Measurements from ENCODE around the gene OVOL3. TPM values are rescaled to one million over a fixed set of nuclear protein-coding genes. Genes with fewer than 3 reads are reported as not detected.

The OVOL3 gene
- total RNA-seq, 4 donors from 2014 or later = not detected

DNA sequence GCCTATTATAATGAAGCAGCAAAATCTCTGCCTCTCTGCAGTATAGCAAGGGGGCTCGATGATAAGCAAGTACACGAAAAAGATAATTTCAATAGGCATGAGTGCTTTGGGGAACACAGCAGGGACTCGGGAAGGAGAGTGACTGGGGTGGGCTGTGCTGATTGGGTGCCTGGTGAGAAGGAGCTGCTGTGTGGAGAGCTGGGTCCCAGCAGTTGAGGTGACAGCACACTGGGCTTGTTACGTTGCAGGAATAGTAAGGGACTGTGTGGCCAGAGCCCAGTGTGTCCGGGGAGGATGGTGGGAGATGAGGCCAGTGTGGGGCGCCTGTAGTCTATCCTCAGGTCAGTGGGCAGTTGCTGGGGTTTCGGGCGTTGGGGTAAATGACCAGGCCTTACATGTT, 38.9 kb upstream of the OVOL3 start:
- Histone ChIP-seq H3K27me3 (no peaks in the 10 kb centered on the region), H3K27ac (replicated peaks in 1 of 4) (no peak overlapping the region), H3K9me3 (no peaks in the 10 kb centered on the region), H3K36me3 (no peaks in the 10 kb centered on the region), H3K4me3 (no peak overlapping the region), H3K4me1 (no peaks in the 10 kb centered on the region)
- intact Hi-C loops (cut with DNase I) = no loop called here
- 94% methylated on average over 8 of the region's 8 CpGs for WGBS
- TF ChIP-seq, protein P1, sequence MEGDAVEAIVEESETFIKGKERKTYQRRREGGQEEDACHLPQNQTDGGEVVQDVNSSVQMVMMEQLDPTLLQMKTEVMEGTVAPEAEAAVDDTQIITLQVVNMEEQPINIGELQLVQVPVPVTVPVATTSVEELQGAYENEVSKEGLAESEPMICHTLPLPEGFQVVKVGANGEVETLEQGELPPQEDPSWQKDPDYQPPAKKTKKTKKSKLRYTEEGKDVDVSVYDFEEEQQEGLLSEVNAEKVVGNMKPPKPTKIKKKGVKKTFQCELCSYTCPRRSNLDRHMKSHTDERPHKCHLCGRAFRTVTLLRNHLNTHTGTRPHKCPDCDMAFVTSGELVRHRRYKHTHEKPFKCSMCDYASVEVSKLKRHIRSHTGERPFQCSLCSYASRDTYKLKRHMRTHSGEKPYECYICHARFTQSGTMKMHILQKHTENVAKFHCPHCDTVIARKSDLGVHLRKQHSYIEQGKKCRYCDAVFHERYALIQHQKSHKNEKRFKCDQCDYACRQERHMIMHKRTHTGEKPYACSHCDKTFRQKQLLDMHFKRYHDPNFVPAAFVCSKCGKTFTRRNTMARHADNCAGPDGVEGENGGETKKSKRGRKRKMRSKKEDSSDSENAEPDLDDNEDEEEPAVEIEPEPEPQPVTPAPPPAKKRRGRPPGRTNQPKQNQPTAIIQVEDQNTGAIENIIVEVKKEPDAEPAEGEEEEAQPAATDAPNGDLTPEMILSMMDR (IDR thresholded peaks at IDR 0.05) = no peak
- TF ChIP-seq POLR2AphosphoS5 (IDR thresholded peaks at IDR 0.05) = no peak
- no peak for TF ChIP-seq EP300 (IDR thresholded peaks at IDR 0.05)
- no peak for TF ChIP-seq POLR2A (IDR thresholded peaks at IDR 0.05; ENCODE audit: low read depth)
- DNase-seq (ENCODE audit: extremely low spot score) = no peak

DNA sequence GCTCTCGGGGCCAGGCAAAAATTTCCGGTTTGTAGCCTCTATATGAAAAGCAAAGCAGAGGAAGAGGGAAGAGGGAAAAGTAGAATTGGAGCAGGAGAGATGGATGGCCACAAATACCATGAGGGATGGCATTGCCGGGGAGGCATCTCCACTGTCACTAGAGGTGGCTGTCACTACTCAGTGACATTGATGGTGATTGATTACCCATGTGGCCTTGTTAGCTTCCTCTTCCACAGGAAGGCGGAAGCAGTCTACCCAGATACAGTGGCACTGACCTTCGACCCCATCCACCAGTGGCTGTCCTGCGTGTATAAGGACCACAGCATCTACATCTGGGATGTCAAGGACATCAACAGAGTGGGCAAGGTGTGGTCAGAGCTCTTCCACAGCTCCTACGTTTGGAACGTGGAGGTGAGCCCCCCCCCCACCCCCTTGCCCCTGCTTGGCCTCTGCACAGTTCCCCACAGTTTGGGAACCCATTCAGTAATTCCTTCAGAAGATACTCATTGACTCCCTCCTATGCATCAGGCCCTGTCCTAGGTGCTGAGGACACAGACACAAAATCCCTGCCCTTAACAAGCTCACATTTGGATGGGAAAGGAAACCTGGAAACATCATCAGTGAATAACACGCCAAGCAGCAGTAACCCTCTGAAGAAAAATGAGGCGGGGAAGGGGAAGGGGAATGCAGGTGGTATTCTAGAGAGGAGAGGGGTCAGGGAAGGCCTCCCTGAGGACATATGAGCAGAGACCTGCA, 37.6 kb upstream of the OVOL3 start:
- TF ChIP-seq EP300 (IDR thresholded peaks at IDR 0.05) (no peak), POLR2AphosphoS5 (IDR thresholded peaks at IDR 0.05) (no peak), POLR2A (IDR thresholded peaks at IDR 0.05; ENCODE audit: low read depth) (no peak)
- TF ChIP-seq, protein P1 (IDR thresholded peaks at IDR 0.05) = no peak
- DNase-seq (ENCODE audit: extremely low spot score) = no peak
- no peaks in the 10 kb centered on the region for H3K9me3 ChIP-seq
- no peak overlapping the region for H3K27ac ChIP-seq (replicated peaks in 1 of 4)
- no peaks in the 10 kb centered on the region for H3K27me3 ChIP-seq
- H3K4me1 ChIP-seq = no peaks in the 10 kb centered on the region
- no peak overlapping the region for H3K4me3 ChIP-seq
- WGBS = 85% methylated on average over 10 of the region's 10 CpGs
- intact Hi-C loops (cut with DNase I) = no loop called here
- no peaks in the 10 kb centered on the region for H3K36me3 ChIP-seq

DNA sequence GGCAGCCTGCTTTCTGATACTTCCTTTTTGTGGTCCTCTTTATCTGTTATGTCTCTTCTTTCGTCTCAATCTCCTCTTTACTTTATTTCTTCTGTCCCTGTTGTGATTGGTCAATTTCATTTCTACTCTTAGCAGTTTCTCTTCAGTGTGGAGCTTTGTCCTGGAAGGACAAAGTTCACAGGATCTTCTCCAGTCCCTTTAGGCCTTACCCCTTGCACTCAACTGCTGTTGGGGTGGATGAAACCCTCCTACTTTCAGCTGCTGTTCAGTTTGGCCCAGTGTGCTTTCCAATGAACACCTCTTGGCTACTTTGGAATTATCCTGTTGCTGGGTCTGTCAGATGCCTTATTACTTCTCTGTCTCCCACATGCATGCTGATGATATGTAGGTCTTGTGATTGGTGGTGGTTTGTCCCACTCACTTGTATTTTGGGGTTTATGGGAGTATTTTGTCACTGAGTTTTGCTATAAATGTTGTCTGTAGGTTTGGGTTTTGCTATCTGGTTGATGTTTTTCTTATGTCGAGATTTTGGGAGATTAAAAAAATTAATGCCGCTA, 31.5 kb upstream of the OVOL3 start:
- TF ChIP-seq POLR2A (IDR thresholded peaks at IDR 0.05; ENCODE audit: low read depth) (no peak), EP300 (IDR thresholded peaks at IDR 0.05) (no peak), POLR2AphosphoS5 (IDR thresholded peaks at IDR 0.05) (no peak)
- TF ChIP-seq, protein P1 (IDR thresholded peaks at IDR 0.05) = no peak
- intact Hi-C loops (cut with DNase I) = no loop called here
- no peaks in the 10 kb centered on the region for H3K9me3 ChIP-seq
- H3K36me3 ChIP-seq = no peaks in the 10 kb centered on the region
- no peak overlapping the region for H3K27ac ChIP-seq (replicated peaks in 1 of 4)
- H3K4me1 ChIP-seq = peaks cover 0 to 8% (median 5%) of the 10 kb centered on the region in 4 donors
- H3K27me3 ChIP-seq = no peaks in the 10 kb centered on the region
- no peak for DNase-seq (ENCODE audit: extremely low spot score)
- 97% methylated on average over 3 of the region's 3 CpGs for WGBS
- no peak overlapping the region for H3K4me3 ChIP-seq

DNA sequence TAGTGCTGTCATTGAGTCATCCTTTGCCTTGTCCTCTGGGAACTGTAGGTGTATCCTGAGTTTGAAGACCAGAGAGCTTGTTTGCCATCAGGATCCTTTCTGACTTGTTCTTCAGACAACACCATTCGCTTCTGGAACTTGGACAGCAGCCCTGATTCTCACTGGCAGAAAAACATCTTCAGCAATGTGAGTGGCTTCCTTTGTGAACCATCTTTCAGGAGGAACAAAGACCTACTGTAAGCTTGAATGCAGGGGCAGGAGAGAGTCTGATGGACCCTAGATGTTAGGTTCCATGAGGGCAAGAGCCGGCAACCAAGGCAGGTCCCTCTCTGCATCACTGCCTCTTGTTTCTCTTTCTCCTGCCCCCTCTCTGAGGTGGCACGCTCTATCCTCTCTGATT, 29.6 kb upstream of the OVOL3 start:
- no peak overlapping the region for H3K27ac ChIP-seq (replicated peaks in 1 of 4)
- no peaks in the 10 kb centered on the region for H3K9me3 ChIP-seq
- H3K4me3 ChIP-seq = no peak overlapping the region
- no peaks in the 10 kb centered on the region for H3K27me3 ChIP-seq
- no peaks in the 10 kb centered on the region for H3K36me3 ChIP-seq
- no peak for TF ChIP-seq EP300 (IDR thresholded peaks at IDR 0.05)
- TF ChIP-seq POLR2A (IDR thresholded peaks at IDR 0.05; ENCODE audit: low read depth) = no peak
- TF ChIP-seq POLR2AphosphoS5 (IDR thresholded peaks at IDR 0.05) = no peak
- TF ChIP-seq, protein P1 (IDR thresholded peaks at IDR 0.05) = no peak
- WGBS = 88% methylated on average over 3 of the region's 3 CpGs
- intact Hi-C loops (cut with DNase I) = no loop called here
- H3K4me1 ChIP-seq = peaks cover 0 to 8% (median 5%) of the 10 kb centered on the region in 4 donors
- no peak for DNase-seq (ENCODE audit: extremely low spot score)
